ENCODE data around the gene KRTAP4-8. TPM values are rescaled to one million over a fixed set of nuclear protein-coding genes. Genes with fewer than 3 reads are reported as not detected.

KRTAP4-8 gene
- total and polyA plus RNA-seq, 4 donors: not detected

DNA sequence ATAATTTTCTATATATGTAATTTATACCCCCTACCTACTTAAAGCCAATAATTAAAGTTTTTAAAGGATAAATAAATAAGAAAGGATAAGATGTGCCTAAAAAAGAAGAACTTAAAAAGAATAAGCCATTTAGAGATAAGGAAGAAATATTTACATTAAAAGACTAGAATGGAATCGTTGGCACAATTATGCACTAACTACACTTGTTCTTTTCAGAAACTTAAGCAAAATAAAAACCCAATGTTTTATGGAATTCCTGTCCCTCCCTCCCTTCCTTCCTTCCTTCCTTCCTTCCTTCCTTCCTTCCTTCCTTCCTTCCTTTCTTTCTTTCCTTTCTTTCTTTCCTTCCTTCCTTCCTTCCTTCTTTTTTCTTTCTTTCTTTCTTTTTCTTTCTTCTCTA is 46.9 kb upstream of the KRTAP4-8 start:
- no peak for TF ChIP-seq FOXA2 (IDR thresholded peaks at IDR 0.05)
- TF ChIP-seq TAF1 (conservative IDR thresholded peaks at IDR 0.05): no peak
- TF ChIP-seq, protein P1, sequence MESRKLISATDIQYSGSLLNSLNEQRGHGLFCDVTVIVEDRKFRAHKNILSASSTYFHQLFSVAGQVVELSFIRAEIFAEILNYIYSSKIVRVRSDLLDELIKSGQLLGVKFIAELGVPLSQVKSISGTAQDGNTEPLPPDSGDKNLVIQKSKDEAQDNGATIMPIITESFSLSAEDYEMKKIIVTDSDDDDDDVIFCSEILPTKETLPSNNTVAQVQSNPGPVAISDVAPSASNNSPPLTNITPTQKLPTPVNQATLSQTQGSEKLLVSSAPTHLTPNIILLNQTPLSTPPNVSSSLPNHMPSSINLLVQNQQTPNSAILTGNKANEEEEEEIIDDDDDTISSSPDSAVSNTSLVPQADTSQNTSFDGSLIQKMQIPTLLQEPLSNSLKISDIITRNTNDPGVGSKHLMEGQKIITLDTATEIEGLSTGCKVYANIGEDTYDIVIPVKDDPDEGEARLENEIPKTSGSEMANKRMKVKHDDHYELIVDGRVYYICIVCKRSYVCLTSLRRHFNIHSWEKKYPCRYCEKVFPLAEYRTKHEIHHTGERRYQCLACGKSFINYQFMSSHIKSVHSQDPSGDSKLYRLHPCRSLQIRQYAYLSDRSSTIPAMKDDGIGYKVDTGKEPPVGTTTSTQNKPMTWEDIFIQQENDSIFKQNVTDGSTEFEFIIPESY (IDR thresholded peaks at IDR 0.05): no peak
- no peak for TF ChIP-seq YY1 (IDR thresholded peaks at IDR 0.05)
- no peak for TF ChIP-seq GABPA (IDR thresholded peaks at IDR 0.05 in 1 of 2, conservative IDR thresholded peaks at IDR 0.05 in 1 of 2)
- no peak for TF ChIP-seq ATF3 (IDR thresholded peaks at IDR 0.05)
- TF ChIP-seq, protein P2, sequence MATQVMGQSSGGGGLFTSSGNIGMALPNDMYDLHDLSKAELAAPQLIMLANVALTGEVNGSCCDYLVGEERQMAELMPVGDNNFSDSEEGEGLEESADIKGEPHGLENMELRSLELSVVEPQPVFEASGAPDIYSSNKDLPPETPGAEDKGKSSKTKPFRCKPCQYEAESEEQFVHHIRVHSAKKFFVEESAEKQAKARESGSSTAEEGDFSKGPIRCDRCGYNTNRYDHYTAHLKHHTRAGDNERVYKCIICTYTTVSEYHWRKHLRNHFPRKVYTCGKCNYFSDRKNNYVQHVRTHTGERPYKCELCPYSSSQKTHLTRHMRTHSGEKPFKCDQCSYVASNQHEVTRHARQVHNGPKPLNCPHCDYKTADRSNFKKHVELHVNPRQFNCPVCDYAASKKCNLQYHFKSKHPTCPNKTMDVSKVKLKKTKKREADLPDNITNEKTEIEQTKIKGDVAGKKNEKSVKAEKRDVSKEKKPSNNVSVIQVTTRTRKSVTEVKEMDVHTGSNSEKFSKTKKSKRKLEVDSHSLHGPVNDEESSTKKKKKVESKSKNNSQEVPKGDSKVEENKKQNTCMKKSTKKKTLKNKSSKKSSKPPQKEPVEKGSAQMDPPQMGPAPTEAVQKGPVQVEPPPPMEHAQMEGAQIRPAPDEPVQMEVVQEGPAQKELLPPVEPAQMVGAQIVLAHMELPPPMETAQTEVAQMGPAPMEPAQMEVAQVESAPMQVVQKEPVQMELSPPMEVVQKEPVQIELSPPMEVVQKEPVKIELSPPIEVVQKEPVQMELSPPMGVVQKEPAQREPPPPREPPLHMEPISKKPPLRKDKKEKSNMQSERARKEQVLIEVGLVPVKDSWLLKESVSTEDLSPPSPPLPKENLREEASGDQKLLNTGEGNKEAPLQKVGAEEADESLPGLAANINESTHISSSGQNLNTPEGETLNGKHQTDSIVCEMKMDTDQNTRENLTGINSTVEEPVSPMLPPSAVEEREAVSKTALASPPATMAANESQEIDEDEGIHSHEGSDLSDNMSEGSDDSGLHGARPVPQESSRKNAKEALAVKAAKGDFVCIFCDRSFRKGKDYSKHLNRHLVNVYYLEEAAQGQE (IDR thresholded peaks at IDR 0.05): no peak
- TF ChIP-seq, protein P3, sequence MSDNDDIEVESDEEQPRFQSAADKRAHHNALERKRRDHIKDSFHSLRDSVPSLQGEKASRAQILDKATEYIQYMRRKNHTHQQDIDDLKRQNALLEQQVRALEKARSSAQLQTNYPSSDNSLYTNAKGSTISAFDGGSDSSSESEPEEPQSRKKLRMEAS (IDR thresholded peaks at IDR 0.05): no peak
- TF ChIP-seq HNF4A (conservative IDR thresholded peaks at IDR 0.05): no peak
- no peak for TF ChIP-seq RXRA (IDR thresholded peaks at IDR 0.05)
- TF ChIP-seq SP1 (IDR thresholded peaks at IDR 0.05): no peak
- TF ChIP-seq JUND (IDR thresholded peaks at IDR 0.05): no peak
- no peak for TF ChIP-seq CTCF (IDR thresholded peaks at IDR 0.05; ENCODE audit: low read depth, low read length, missing input control)
- TF ChIP-seq EGR1 (IDR thresholded peaks at IDR 0.05; ENCODE audit: low read depth in 2 of 2): no peak
- no peak for TF ChIP-seq HNF4G (IDR thresholded peaks at IDR 0.05)
- TF ChIP-seq FOXA1 (IDR thresholded peaks at IDR 0.05): no peak
- TF ChIP-seq RAD21 (IDR thresholded peaks at IDR 0.05): no peak
- no peak for TF ChIP-seq NR2F2 (IDR thresholded peaks at IDR 0.05)

More for the DNA sequence above, 46.9 kb upstream of the KRTAP4-8 start:
- Histone ChIP-seq H3K4me3 (ENCODE audit: low read depth in 1 of 3, low read length in 3 of 3) (no peak overlapping the region), H3K4me1 (ENCODE audit: control insufficient read depth in 4 of 4, insufficient read depth in 4 of 4, low read length in 3 of 4) (no peaks in the 10 kb centered on the region), H3K9me3 (ENCODE audit: control insufficient read depth in 4 of 4, low read length in 3 of 4) (peaks cover 5 to 27% (median 9%) of the 10 kb centered on the region in 4 donors), H3K27me3 (ENCODE audit: control insufficient read depth in 4 of 4, insufficient read depth in 4 of 4, low read length in 3 of 4) (peaks cover 0 to 3% (median 0%) of the 10 kb centered on the region in 4 donors), H3K27ac (ENCODE audit: low read depth in 1 of 2, low read length in 2 of 2) (no peak overlapping the region), H3K9ac (ENCODE audit: low read depth in 1 of 2, low read length in 2 of 2) (no peak overlapping the region), H3K36me3 (ENCODE audit: control insufficient read depth in 4 of 4, insufficient read depth in 3 of 4, low read depth in 1 of 4, low read length in 3 of 4) (no peaks in the 10 kb centered on the region)
- WGBS: 84% methylated on average over 1 of the region's 1 CpG
- DNase-seq (ENCODE audit: low spot score): no peak
